Upper lobe of left lung (tissue), 4 donors: ENCODE measurements around the gene COG5.

Experiments
- CTCF ChIP-seq, 6 experiments: fragments of 450-650 bp in 4 of 6; fragments of 200-600 bp in 2 of 6; sonication (generic) in 2 of 6; IDR thresholded peaks; one replicate each; pipeline ENCODE4 v1.5.1; 2016 to 2019; ENCODE audit warnings: antibody characterized with exemption in 6 of 6
- EP300 ChIP-seq, 4 donors: sonication (generic); formaldehyde crosslinking; IDR thresholded peaks; one replicate each; pipeline ENCODE4 v1.5.1; 2017; ENCODE audit warnings: antibody characterized with exemption in 4 of 4, control low read depth in 2 of 4
- POLR2A ChIP-seq, 4 donors: fragments of 450-650 bp; IDR thresholded peaks; one replicate each; pipeline ENCODE4 v1.5.1; 2016 to 2017; ENCODE audit warnings: antibody characterized with exemption in 4 of 4, mild to moderate bottlenecking in 2 of 4
- POLR2AphosphoS5 ChIP-seq, 2 donors: sonication (generic); formaldehyde crosslinking; IDR thresholded peaks; one replicate each; pipeline ENCODE4 v1.5.1; 2017; ENCODE audit warnings: antibody characterized with exemption in 2 of 2

GRCh38 chr7:107315716-107316220 lies 248.0 kb downstream of the COG5 start:
- TF ChIP-seq POLR2A (IDR thresholded peaks at IDR 0.05) (no peak), EP300 (IDR thresholded peaks at IDR 0.05) (no peak), CTCF (IDR thresholded peaks at IDR 0.05) (no peak), POLR2AphosphoS5 (IDR thresholded peaks at IDR 0.05) (no peak)
